HG03025 (cell line): Measurements from ENCODE around the gene PIP5K1C.

Source experiments
- ATAC-seq: cut with Tn5 transposase; IDR thresholded peaks from one replicate; pipeline ENCODE4 v1.9.1; 2021; ENCODE audit warnings: mild to moderate bottlenecking, moderate library complexity; ENCODE audit not compliant: unreplicated experiment, low FRiP score

Gene PIP5K1C

GRCh38 chr19:3695124-3695733, 5.0 kb downstream of the PIP5K1C start:
- ATAC-seq: no peak

- ATAC-seq: no peak
Observed at GRCh38 chr19:3694361-3695123, 5.7 kb downstream of the PIP5K1C start.

- no peak for ATAC-seq
Observed at GRCh38 chr19:3693025-3693925, 7.0 kb downstream of the PIP5K1C start.

GRCh38 chr19:3692141-3693024, 7.9 kb downstream of the PIP5K1C start:
- ATAC-seq: no peak

GRCh38 chr19:3691726-3692125, 8.5 kb downstream of the PIP5K1C start:
- ATAC-seq: no peak

GRCh38 chr19:3691372-3691716, 8.9 kb downstream of the PIP5K1C start:
- ATAC-seq: no peak

- no peak for ATAC-seq
Observed at GRCh38 chr19:3690551-3691371, 9.5 kb downstream of the PIP5K1C start.

GRCh38 chr19:3687774-3688706, 12.2 kb downstream of the PIP5K1C start:
- no peak for ATAC-seq

- ATAC-seq: no peak
Observed at GRCh38 chr19:3687393-3687773, 12.9 kb downstream of the PIP5K1C start.

- ATAC-seq: no peak
Observed at GRCh38 chr19:3684817-3685410, 15.4 kb downstream of the PIP5K1C start.

GRCh38 chr19:3684054-3684816, 16.0 kb downstream of the PIP5K1C start:
- ATAC-seq: no peak

- no peak for ATAC-seq
Observed at GRCh38 chr19:3683405-3684053, 16.7 kb downstream of the PIP5K1C start.

GRCh38 chr19:3682741-3683404, 17.4 kb downstream of the PIP5K1C start:
- no peak for ATAC-seq

- ATAC-seq: no peak
Observed at GRCh38 chr19:3682286-3682685, 18.0 kb downstream of the PIP5K1C start.

- no peak for ATAC-seq
Observed at GRCh38 chr19:3680939-3681338, 19.3 kb downstream of the PIP5K1C start.

- ATAC-seq: no peak
Observed at GRCh38 chr19:3679581-3679980, 20.7 kb downstream of the PIP5K1C start.
